T47D (cell line): ENCODE results near the gene SIMC1.
A peak's percentile ranks its signal among the peaks of the same experiment; 100 is the strongest.
"Not testable (repeated sequence)": the region's sequence is repeated elsewhere in the genome, so short reads cannot be mapped to it uniquely, and the experiment has no call there.

Experiments
- DNase-seq, 2 experiments: peaks; one replicate each; pipeline versions ENCODE4 v3.0.0 to v3.0.0-alpha.2; 2011 to 2012; ENCODE audit warnings: low read depth in 1 of 2, low spot score in 1 of 2
- JUND ChIP-seq: IDR thresholded peaks from 2 replicates; pipeline ENCODE4 v1.6.1; 2012; ENCODE audit warnings: low read depth
- in situ Hi-C: cut with HindIII; loops from 2 replicates; pipeline ENCODE4 v1.10.0; 2016; ENCODE audit warnings: low sequenced_read_pairs, low pct_unique_long_range_greater_than_20kb

Gene SIMC1

GRCh38 chr5:176253370-176254065 lies 15.3 kb downstream of the SIMC1 start:
- in situ Hi-C loops, DNase-seq: not testable (repeated sequence)

GRCh38 chr5:176254066-176254393 lies 15.8 kb downstream of the SIMC1 start:
- in situ Hi-C loops, DNase-seq: not testable (repeated sequence)

GRCh38 chr5:176257871-176258505 lies 19.8 kb downstream of the SIMC1 start:
- in situ Hi-C loops, DNase-seq: not testable (repeated sequence)

- DNase-seq, in situ Hi-C loops: not testable (repeated sequence)
These were observed 22.5 kb downstream of the SIMC1 start for GRCh38 chr5:176260682-176261081.

- DNase-seq, in situ Hi-C loops: not testable (repeated sequence)
These were observed 28.2 kb downstream of the SIMC1 start for GRCh38 chr5:176266448-176266847.

- DNase-seq, in situ Hi-C loops: not testable (repeated sequence)
These were observed 50.8 kb downstream of the SIMC1 start for GRCh38 chr5:176289018-176289417.

GRCh38 chr5:176290057-176290840 lies 52.0 kb downstream of the SIMC1 start:
- DNase-seq, in situ Hi-C loops: not testable (repeated sequence)

- in situ Hi-C loops, DNase-seq: not testable (repeated sequence)
These were observed 67.1 kb downstream of the SIMC1 start for GRCh38 chr5:176305356-176305755.

GRCh38 chr5:176317534-176318374 lies 79.5 kb downstream of the SIMC1 start:
- in situ Hi-C loops = no loop called here
- no peak for TF ChIP-seq JUND
- no peak for DNase-seq

GRCh38 chr5:176319827-176320554 lies 81.8 kb downstream of the SIMC1 start:
- DNase-seq = peak in 1 of 2 experiments; percentile 35
- in situ Hi-C loops = no loop called here
- no peak for TF ChIP-seq JUND

GRCh38 chr5:176320577-176320976 lies 82.4 kb downstream of the SIMC1 start:
- in situ Hi-C loops = no loop called here
- DNase-seq = no peak
- TF ChIP-seq JUND = no peak

GRCh38 chr5:176334031-176334770 lies 96.0 kb downstream of the SIMC1 start:
- in situ Hi-C loops = no loop called here
- DNase-seq = no peak
- no peak for TF ChIP-seq JUND
